AG04449 (cell line): ENCODE data around the gene UBL7.

ENCODE experiments used
- CTCF ChIA-PET: fragments of 350-600 bp; formaldehyde crosslinking; extraction: SDS; loops from one replicate; lab custom pipeline; 2021; ENCODE audit warnings: antibody characterized with exemption; lab: Yijun Ruan, JAX
- POLR2A ChIA-PET: fragments of 400-600, 350-600 bp; formaldehyde crosslinking; extraction: SDS; loops from one replicate; lab custom pipeline; 2020; ENCODE audit warnings: antibody characterized with exemption, inconsistent platforms; lab: Yijun Ruan, JAX
- DNase-seq: peaks from one replicate; pipeline ENCODE4 v3.0.0-alpha.2; 2010; ENCODE audit warnings: low read depth, low spot score
- H3K4me3 ChIP-seq: 2 replicates; pipeline ENCODE4 v1.5.1; 2011; ENCODE audit warnings: low read depth, mild to moderate bottlenecking, control low read depth, low read length
- TF ChIP-seq, protein P1 (sequence below): IDR thresholded peaks from one replicate; pipeline ENCODE4 v1.5.1; 2011; ENCODE audit warnings: mild to moderate bottlenecking, moderate library complexity, low read length, control low read depth, inconsistent platforms; ENCODE audit not compliant: insufficient read depth; ENCODE audit errors: missing control alignments

Gene UBL7

GRCh38 chr15:74403991-74404563, 56.9 kb downstream of the UBL7 start:
- no peak overlapping the region for H3K4me3 ChIP-seq
- ChIA-PET POLR2A (interaction anchor here (0.8 to 1.3 kb wide), 2 partner anchors 19 to 30 kb away, joined by 3 to 6 read pairs; no protein-coding TSS in a partner anchor), CTCF (interaction anchor here (1.4 to 6.0 kb wide), 5 partner anchors 15 to 367 kb away, joined by 4 to 47 read pairs (median 6); no protein-coding TSS in a partner anchor)
- DNase-seq = no peak
- TF ChIP-seq, protein P1, sequence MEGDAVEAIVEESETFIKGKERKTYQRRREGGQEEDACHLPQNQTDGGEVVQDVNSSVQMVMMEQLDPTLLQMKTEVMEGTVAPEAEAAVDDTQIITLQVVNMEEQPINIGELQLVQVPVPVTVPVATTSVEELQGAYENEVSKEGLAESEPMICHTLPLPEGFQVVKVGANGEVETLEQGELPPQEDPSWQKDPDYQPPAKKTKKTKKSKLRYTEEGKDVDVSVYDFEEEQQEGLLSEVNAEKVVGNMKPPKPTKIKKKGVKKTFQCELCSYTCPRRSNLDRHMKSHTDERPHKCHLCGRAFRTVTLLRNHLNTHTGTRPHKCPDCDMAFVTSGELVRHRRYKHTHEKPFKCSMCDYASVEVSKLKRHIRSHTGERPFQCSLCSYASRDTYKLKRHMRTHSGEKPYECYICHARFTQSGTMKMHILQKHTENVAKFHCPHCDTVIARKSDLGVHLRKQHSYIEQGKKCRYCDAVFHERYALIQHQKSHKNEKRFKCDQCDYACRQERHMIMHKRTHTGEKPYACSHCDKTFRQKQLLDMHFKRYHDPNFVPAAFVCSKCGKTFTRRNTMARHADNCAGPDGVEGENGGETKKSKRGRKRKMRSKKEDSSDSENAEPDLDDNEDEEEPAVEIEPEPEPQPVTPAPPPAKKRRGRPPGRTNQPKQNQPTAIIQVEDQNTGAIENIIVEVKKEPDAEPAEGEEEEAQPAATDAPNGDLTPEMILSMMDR = no peak

DNA sequence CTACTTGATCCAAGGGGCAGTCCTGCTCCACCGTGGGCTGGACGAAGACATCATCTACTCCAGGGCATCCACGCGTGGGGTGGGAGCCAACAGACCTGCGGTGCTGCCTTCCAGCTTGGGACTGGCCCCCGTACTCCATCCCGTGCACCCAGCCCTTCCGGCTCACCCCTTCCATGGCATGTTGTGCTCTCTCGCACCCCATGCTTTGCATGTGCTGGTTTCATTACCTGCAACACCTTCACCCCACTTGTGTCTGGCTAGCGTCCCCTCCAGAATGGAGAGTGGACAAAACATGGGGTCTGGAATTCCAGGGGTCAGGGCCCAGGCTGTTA, 57.4 kb downstream of the UBL7 start:
- POLR2A ChIA-PET = interaction anchor here (0.8 to 1.3 kb wide), 4 partner anchors 9 to 31 kb away, joined by 3 to 6 read pairs (median 4); no protein-coding TSS in a partner anchor
- H3K4me3 ChIP-seq = no peak overlapping the region
- TF ChIP-seq, protein P1 = no peak

DNA sequence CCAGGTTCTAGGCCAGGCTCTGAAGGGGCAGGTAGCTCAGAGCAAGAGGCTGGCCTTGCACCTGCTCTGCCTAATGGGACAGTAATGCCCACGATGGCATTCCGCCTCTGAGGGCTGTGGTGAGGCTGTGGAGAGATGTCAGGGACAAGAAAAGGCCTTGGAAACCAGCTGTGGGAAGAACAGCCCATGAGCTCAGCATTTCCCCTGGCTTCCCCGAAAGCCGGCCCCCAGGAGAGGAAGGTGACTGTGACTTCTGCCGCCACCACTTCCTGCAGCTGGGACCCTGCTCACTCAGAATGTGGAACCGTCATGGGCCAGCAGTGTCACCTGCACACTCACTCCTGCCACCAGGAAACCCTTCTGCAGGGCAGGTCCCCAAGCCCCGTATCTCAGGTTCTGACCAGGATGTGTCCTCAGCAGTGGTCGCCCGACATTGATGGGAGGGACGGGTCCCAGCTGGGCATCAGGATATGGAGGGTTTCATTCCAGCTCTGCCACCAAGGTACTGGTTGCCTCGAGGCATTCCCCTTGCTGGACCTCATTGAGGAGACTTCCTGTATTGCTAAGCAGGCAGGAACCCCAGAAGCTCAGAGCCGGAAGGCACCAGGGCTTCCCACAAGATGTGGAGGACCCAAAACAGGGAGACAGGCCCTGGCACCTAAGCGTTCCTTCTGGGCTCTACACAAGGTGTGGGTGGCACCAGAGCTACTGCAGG, 57.9 kb downstream of the UBL7 start:
- TF ChIP-seq, protein P1 = no peak
- H3K4me3 ChIP-seq = no peak overlapping the region
- ChIA-PET CTCF (interaction anchor here (0.8 to 6.0 kb wide), 6 partner anchors 18 to 368 kb away, joined by 3 to 47 read pairs (median 6); no protein-coding TSS in a partner anchor), POLR2A (interaction anchor here (0.8 to 1.5 kb wide), 5 partner anchors 8 to 31 kb away, joined by 3 to 6 read pairs (median 3); no protein-coding TSS in a partner anchor)
- no peak for DNase-seq

More for the DNA sequence above, 57.4 kb downstream of the UBL7 start:
- CTCF ChIA-PET = interaction anchor here (0.8 to 6.0 kb wide), 6 partner anchors 19 to 367 kb away, joined by 3 to 47 read pairs (median 6); no protein-coding TSS in a partner anchor
- no peak for DNase-seq

GRCh38 chr15:74402337-74402841, 58.6 kb downstream of the UBL7 start:
- TF ChIP-seq, protein P1 = no peak
- H3K4me3 ChIP-seq = no peak overlapping the region
- CTCF ChIA-PET = interaction anchor here (1.2 to 6.0 kb wide), 3 partner anchors 17 to 35 kb away, joined by 3 to 47 read pairs (median 9); no protein-coding TSS in a partner anchor
- POLR2A ChIA-PET = interaction anchor here (0.6 to 1.5 kb wide), 3 partner anchors 16 to 20 kb away, joined by 3 to 6 read pairs (median 3); no protein-coding TSS in a partner anchor
- DNase-seq = no peak

GRCh38 chr15:74400915-74401757, 59.8 kb downstream of the UBL7 start:
- ChIA-PET CTCF (interaction anchor here (0.7 to 3.8 kb wide), 4 partner anchors 9 to 19 kb away, joined by 3 to 13 read pairs (median 6); no protein-coding TSS in a partner anchor), POLR2A (interaction anchor here (1.0 kb wide), 2 partner anchors 26 to 32 kb away, joined by 4 to 5 read pairs; no protein-coding TSS in a partner anchor)
- TF ChIP-seq, protein P1 = no peak
- no peak for DNase-seq
- H3K4me3 ChIP-seq = no peak overlapping the region
